SHP77 (cell line): Measurements from ENCODE around the gene GALNT10.

Experiments
- DNase-seq, 2 experiments: peaks; one replicate each; lab custom pipeline; 2025; lab: John Stamatoyannopoulos, UW

GALNT10 gene

GRCh38 chr5:154296525-154297159 lies 106.1 kb downstream of the GALNT10 start:
- no peak for DNase-seq

- DNase-seq: no peak
Observed at GRCh38 chr5:154298065-154298464, 107.5 kb downstream of the GALNT10 start.

- no peak for DNase-seq
Observed at GRCh38 chr5:154300207-154300883, 109.8 kb downstream of the GALNT10 start.

GRCh38 chr5:154301726-154302125 lies 111.2 kb downstream of the GALNT10 start:
- DNase-seq: no peak

- no peak for DNase-seq
Observed at GRCh38 chr5:154302161-154302560, 111.6 kb downstream of the GALNT10 start.

- no peak for DNase-seq
Observed at GRCh38 chr5:154303133-154303532, 112.6 kb downstream of the GALNT10 start.

GRCh38 chr5:154308443-154309370 lies 118.2 kb downstream of the GALNT10 start:
- DNase-seq: no peak

- DNase-seq: no peak
Observed at GRCh38 chr5:154309371-154309745, 118.8 kb downstream of the GALNT10 start.

- DNase-seq: no peak
Observed at GRCh38 chr5:154309805-154310204, 119.3 kb downstream of the GALNT10 start.

- DNase-seq: no peak
Observed at GRCh38 chr5:154311362-154311761, 120.8 kb downstream of the GALNT10 start.

- DNase-seq: no peak
Observed at GRCh38 chr5:154312000-154312399, 121.5 kb downstream of the GALNT10 start.

- DNase-seq: no peak
Observed at GRCh38 chr5:154312576-154312975, 122.0 kb downstream of the GALNT10 start.

- DNase-seq: no peak
Observed at GRCh38 chr5:154313360-154314017, 123.0 kb downstream of the GALNT10 start.

GRCh38 chr5:154315196-154315595 lies 124.7 kb downstream of the GALNT10 start:
- no peak for DNase-seq

GRCh38 chr5:154315756-154316155 lies 125.2 kb downstream of the GALNT10 start:
- no peak for DNase-seq

- no peak for DNase-seq
Observed at GRCh38 chr5:154316223-154316935, 125.8 kb downstream of the GALNT10 start.

- DNase-seq: no peak
Observed at GRCh38 chr5:154317916-154318315, 127.4 kb downstream of the GALNT10 start.

- no peak for DNase-seq
Observed at GRCh38 chr5:154318691-154319090, 128.2 kb downstream of the GALNT10 start.

- DNase-seq: no peak
Observed at GRCh38 chr5:154319736-154320135, 129.2 kb downstream of the GALNT10 start.

GRCh38 chr5:154320224-154321089 lies 129.9 kb downstream of the GALNT10 start:
- DNase-seq: no peak

GRCh38 chr5:154321546-154321945 lies 131.0 kb downstream of the GALNT10 start:
- DNase-seq: no peak
